K562 (cell line): Measurements from ENCODE around the gene STT3A. TPM values are rescaled to one million over a fixed set of nuclear protein-coding genes. Genes with fewer than 3 reads are reported as not detected.

ENCODE experiments used
- ATF7 ChIP-seq: fragments of 450-650 bp; IDR thresholded peaks from 2 replicates; pipeline ENCODE4 v1.7.1; 2014; ENCODE audit warnings: mild to moderate bottlenecking, moderate library complexity
- DPF2 ChIP-seq: fragments of 450-650 bp; IDR thresholded peaks from 2 replicates; pipeline ENCODE4 v1.6.1; 2016
- ETV1 ChIP-seq: fragments of 450-650 bp; conservative IDR thresholded peaks from 2 replicates; pipeline ENCODE4 v1.6.1; 2016; ENCODE audit warnings: missing genetic modification characterization, control low read depth, low read depth, missing compliant biosample characterization
- JUND ChIP-seq, 2 experiments: IDR thresholded peaks; 2 replicates in 1 of 2; 3 replicates in 1 of 2; pipeline ENCODE4 v1.6.1; 2011; ENCODE audit warnings: borderline replicate concordance in 2 of 2, low read depth in 2 of 2, low read length in 2 of 2, improper control_type of control experiment in 1 of 2, missing biosample characterization in 1 of 2, missing genetic modification characterization in 1 of 2, missing genetic modification reagents in 1 of 2
- KDM4B ChIP-seq, 2 experiments: fragments of 450-650 bp in 1 of 2; sonication (generic) in 1 of 2; IDR thresholded peaks; 2 replicates each; pipeline ENCODE4 v1.6.1; 2016 to 2017; ENCODE audit warnings: borderline replicate concordance in 2 of 2, antibody characterized with exemption in 1 of 2, low read depth in 1 of 2, mild to moderate bottlenecking in 1 of 2
- KDM5B ChIP-seq: fragments of 200-600 bp; sonication (generic); IDR thresholded peaks from 2 replicates; pipeline ENCODE4 v1.6.1; 2012; ENCODE audit warnings: low read depth, mild to moderate bottlenecking, moderate library complexity, low read length, control low read depth, inconsistent platforms; ENCODE audit not compliant: insufficient replicate concordance
- NEUROD1 ChIP-seq: fragments of 150-350 bp; IDR thresholded peaks from 2 replicates; pipeline ENCODE4 v1.6.1; 2014; ENCODE audit warnings: borderline replicate concordance, low read length, low read depth; ENCODE audit not compliant: partially characterized antibody
- NR2C1 ChIP-seq, 2 experiments: fragments of 450-650 bp; IDR thresholded peaks; 2 replicates each; pipeline ENCODE4 v1.6.1; 2017; ENCODE audit warnings: mild to moderate bottlenecking in 2 of 2, antibody characterized with exemption in 1 of 2, inconsistent platforms in 1 of 2, missing compliant biosample characterization in 1 of 2, missing genetic modification characterization in 1 of 2
- NR2F6 ChIP-seq: fragments of 450-650 bp; formaldehyde crosslinking; IDR thresholded peaks from 2 replicates; pipeline ENCODE4 v1.4.0; 2020; ENCODE audit warnings: mild to moderate bottlenecking
- SMARCA4 ChIP-seq: fragments of 450-650 bp; IDR thresholded peaks from 2 replicates; pipeline ENCODE4 v1.6.1; 2016
- ZBTB7A ChIP-seq: IDR thresholded peaks from 2 replicates; pipeline ENCODE4 v1.6.1; 2011; ENCODE audit warnings: low read depth, mild to moderate bottlenecking, low read length, moderate library complexity, borderline replicate concordance; ENCODE audit not compliant: control insufficient read depth
- ZNF239 ChIP-seq: fragments of 250-450 bp; sonication (Bioruptor Pico); IDR thresholded peaks from 2 replicates; pipeline ENCODE4 v1.4.0; 2020; ENCODE audit warnings: mild to moderate bottlenecking
- ZNF717 ChIP-seq: fragments of 250-450 bp; sonication (Bioruptor Pico); IDR thresholded peaks from 2 replicates; pipeline ENCODE4 v1.5.0; 2021
- polyA plus RNA-seq, 8 experiments: library from polyadenylated mRNA; depleted of rRNA in 4 of 8; stranded (reverse) in 5 of 8; unstranded in 3 of 8; fragments of >200 nt; fragmentation: Nextera tagmentation in 2 of 8; fragmentation: Illumina TruSeq in 1 of 8; extraction: Ambion mirVana in 2 of 8; extraction: Trizol in 1 of 8; gene quantifications; 2 replicates each; pipeline versions ENCODE4 v1.2.1 to v1.2.3, GENCODE V29; 2011 to 2014; ENCODE audit warnings: inconsistent platforms in 1 of 8, missing spikeins in 1 of 8
- total RNA-seq, 7 experiments: library from RNA; depleted of rRNA in 6 of 7; stranded (reverse); fragments of >200 nt in 6 of 7; fragmentation: Illumina TruSeq in 2 of 7; extraction: Trizol in 2 of 7; gene quantifications; 2 replicates each; pipeline versions ENCODE4 v1.2.1 to v1.2.3, GENCODE V29; 2011 to 2021; ENCODE audit warnings: low replicate concordance in 1 of 7
- TF ChIP-seq, protein P1 (sequence below), 2 experiments: IDR thresholded peaks in 1 of 2; conservative IDR thresholded peaks in 1 of 2; 2 replicates each; pipeline ENCODE4 v1.6.1; 2016; ENCODE audit warnings: low read depth in 2 of 2, mild to moderate bottlenecking in 1 of 2, missing compliant biosample characterization in 1 of 2, missing genetic modification characterization in 1 of 2, moderate library complexity in 1 of 2
- TF ChIP-seq, protein P2 (sequence below): fragments of 450-650 bp; IDR thresholded peaks from 2 replicates; pipeline ENCODE4 v1.6.1; 2014; ENCODE audit warnings: low read depth, mild to moderate bottlenecking, moderate library complexity, borderline replicate concordance
- TF ChIP-seq, protein P3 (sequence below), 2 experiments: fragments of 450-650 bp in 1 of 2; IDR thresholded peaks; 2 replicates each; pipeline ENCODE4 v1.6.1; 2011 to 2017; ENCODE audit warnings: low read depth in 2 of 2, antibody characterized with exemption in 1 of 2, borderline replicate concordance in 1 of 2, low read length in 1 of 2, mild to moderate bottlenecking in 1 of 2, mixed read lengths in 1 of 2; ENCODE audit not compliant: control insufficient read depth in 1 of 2

Gene STT3A
- total and polyA plus RNA-seq, 9 of the 15 experiments (the other 6 are each of a cell fraction or from before 2014, with no cell fraction given), result 70.7 to 330 (median 192) TPM

DNA sequence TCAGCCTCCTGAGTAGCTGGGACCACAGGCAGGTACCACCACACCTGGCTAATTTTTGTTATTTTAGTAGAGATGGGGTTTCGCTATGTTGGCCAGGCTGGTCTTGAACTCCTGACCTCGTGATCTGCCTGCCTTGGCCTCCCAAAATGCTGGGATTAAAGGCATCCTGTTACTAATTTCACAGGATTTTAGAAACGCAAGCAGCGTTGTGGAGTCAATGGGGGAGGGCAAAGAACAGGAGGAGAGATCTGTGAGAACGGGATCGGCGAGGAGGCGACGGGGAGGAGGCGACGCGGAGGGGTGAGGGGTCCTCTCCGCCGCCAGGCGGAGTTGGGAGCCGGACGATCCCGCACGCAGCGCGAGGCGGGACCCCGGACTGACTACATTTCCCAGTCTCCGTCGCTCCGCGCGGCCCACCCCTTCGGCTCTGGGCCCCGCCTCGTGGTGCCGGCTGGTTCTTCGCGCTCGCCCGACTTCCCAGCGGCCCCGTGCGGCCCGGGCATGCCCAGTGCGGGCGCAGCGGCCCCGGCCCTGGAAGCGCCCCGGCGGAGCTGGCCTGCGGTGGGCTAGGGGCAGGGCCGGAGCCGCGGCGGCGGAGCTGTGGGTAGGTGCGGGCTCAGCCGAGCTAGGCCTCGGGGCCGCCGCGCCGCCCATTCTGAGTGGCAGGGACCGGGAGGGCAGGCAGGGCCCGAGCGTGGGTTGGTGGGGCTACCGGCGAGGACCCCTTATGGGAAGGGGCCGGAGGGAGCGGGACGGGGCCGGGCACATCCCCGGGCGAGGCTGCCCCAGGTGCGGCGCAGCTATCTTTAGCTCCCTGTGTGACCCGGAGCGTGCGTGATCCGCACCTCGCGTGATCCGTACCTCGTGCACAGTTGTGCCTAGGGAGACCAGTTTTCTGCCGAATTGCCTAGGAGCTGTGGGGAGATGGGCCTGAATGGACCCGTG, 23.4 kb upstream of the STT3A start, which contains the start of gene EI24 (continued):
- TF ChIP-seq, protein P1, sequence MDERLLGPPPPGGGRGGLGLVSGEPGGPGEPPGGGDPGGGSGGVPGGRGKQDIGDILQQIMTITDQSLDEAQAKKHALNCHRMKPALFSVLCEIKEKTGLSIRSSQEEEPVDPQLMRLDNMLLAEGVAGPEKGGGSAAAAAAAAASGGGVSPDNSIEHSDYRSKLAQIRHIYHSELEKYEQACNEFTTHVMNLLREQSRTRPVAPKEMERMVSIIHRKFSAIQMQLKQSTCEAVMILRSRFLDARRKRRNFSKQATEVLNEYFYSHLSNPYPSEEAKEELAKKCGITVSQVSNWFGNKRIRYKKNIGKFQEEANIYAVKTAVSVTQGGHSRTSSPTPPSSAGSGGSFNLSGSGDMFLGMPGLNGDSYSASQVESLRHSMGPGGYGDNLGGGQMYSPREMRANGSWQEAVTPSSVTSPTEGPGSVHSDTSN (CRISPR knock-in tag; IDR thresholded peaks at IDR 0.05; ENCODE audit: low read depth), result no peak
- TF ChIP-seq, protein P1 (tag; conservative IDR thresholded peaks at IDR 0.05; ENCODE audit: low read depth), result no peak
- TF ChIP-seq ZBTB7A (peak; percentile 88; the same call in 1 of the 2 replicates), ATF7 (peak; percentile 70; the same call in 1 of the 2 replicates), KDM4B (IDR thresholded peaks at IDR 0.05; ENCODE audit: borderline replicate concordance in 2 of 2, low read depth in 1 of 2) (0 out of 4 replicates have a peak, but pooled peaks of 1 of the 2 experiments have one; percentile 38), KDM5B (peak; percentile 73), NR2F6 (CRISPR knock-in tag) (no peak), ZNF717 (CRISPR knock-in tag) (peak; percentile 62; the same call in 1 of the 2 replicates), SMARCA4 (0 out of 2 replicates have a peak, but pooled peaks have one; percentile 32), NR2C1 (IDR thresholded peaks at IDR 0.05) (no peak), NR2C1 (tag; IDR thresholded peaks at IDR 0.05) (peak; percentile 37; the same call in 1 of the 2 replicates), JUND (IDR thresholded peaks at IDR 0.05; ENCODE audit: borderline replicate concordance, low read depth, low read length) (peak; percentile 60), JUND (tag; IDR thresholded peaks at IDR 0.05; ENCODE audit: borderline replicate concordance, low read depth, low read length) (no peak; the same call in 2 of the 3 replicates), NEUROD1 (peak; percentile 42), ETV1 (tag) (0 out of 2 replicates have a peak, but pooled peaks have one; percentile 22), ZNF239 (CRISPR knock-in tag) (no peak; the same call in 1 of the 2 replicates), DPF2 (peak; percentile 45)
- TF ChIP-seq, protein P2, sequence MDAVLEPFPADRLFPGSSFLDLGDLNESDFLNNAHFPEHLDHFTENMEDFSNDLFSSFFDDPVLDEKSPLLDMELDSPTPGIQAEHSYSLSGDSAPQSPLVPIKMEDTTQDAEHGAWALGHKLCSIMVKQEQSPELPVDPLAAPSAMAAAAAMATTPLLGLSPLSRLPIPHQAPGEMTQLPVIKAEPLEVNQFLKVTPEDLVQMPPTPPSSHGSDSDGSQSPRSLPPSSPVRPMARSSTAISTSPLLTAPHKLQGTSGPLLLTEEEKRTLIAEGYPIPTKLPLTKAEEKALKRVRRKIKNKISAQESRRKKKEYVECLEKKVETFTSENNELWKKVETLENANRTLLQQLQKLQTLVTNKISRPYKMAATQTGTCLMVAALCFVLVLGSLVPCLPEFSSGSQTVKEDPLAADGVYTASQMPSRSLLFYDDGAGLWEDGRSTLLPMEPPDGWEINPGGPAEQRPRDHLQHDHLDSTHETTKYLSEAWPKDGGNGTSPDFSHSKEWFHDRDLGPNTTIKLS, result peak; percentile 71; the same call in 1 of the 2 replicates
- TF ChIP-seq, protein P3, sequence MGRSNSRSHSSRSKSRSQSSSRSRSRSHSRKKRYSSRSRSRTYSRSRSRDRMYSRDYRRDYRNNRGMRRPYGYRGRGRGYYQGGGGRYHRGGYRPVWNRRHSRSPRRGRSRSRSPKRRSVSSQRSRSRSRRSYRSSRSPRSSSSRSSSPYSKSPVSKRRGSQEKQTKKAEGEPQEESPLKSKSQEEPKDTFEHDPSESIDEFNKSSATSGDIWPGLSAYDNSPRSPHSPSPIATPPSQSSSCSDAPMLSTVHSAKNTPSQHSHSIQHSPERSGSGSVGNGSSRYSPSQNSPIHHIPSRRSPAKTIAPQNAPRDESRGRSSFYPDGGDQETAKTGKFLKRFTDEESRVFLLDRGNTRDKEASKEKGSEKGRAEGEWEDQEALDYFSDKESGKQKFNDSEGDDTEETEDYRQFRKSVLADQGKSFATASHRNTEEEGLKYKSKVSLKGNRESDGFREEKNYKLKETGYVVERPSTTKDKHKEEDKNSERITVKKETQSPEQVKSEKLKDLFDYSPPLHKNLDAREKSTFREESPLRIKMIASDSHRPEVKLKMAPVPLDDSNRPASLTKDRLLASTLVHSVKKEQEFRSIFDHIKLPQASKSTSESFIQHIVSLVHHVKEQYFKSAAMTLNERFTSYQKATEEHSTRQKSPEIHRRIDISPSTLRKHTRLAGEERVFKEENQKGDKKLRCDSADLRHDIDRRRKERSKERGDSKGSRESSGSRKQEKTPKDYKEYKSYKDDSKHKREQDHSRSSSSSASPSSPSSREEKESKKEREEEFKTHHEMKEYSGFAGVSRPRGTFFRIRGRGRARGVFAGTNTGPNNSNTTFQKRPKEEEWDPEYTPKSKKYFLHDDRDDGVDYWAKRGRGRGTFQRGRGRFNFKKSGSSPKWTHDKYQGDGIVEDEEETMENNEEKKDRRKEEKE (IDR thresholded peaks at IDR 0.05; ENCODE audit: borderline replicate concordance in 1 of 2, control insufficient read depth in 1 of 2, low read depth in 2 of 2, low read length in 1 of 2), result 0 out of 4 replicates have a peak, but pooled peaks of 1 of the 2 experiments have one; percentile 59
